Hepatocyte (in vitro differentiated cells): ENCODE measurements around the gene DYRK2. TPM values are rescaled to one million over a fixed set of nuclear protein-coding genes. Genes with fewer than 3 reads are reported as not detected.

Source experiments
- DNase-seq: peaks from one replicate; pipeline ENCODE4 v3.0.0-alpha.2; 2016; ENCODE audit warnings: low spot score
- H2AFZ ChIP-seq: fragments of 200-600 bp; sonication (generic); 2 replicates; pipeline ENCODE4 v1.6.0; 2016; ENCODE audit warnings: antibody characterized with exemption, mild to moderate bottlenecking
- H3K27ac ChIP-seq: fragments of 200-600 bp; sonication (generic); 2 replicates; pipeline ENCODE4 v1.5.1; 2016; ENCODE audit warnings: mild to moderate bottlenecking
- H3K27me3 ChIP-seq: fragments of 200-600 bp; sonication (generic); 2 replicates; pipeline ENCODE4 v1.6.1; 2016
- H3K36me3 ChIP-seq: fragments of 200-600 bp; sonication (generic); replicated peaks from 2 replicates; pipeline ENCODE4 v1.5.1; 2016; ENCODE audit warnings: low read depth; ENCODE audit not compliant: insufficient read depth
- H3K4me1 ChIP-seq: fragments of 200-600 bp; sonication (generic); 2 replicates; pipeline ENCODE4 v1.5.1; 2016; ENCODE audit warnings: mild to moderate bottlenecking, moderate library complexity; ENCODE audit not compliant: insufficient read depth
- H3K4me2 ChIP-seq: fragments of 200-600 bp; sonication (generic); 2 replicates; pipeline ENCODE4 v1.6.0; 2016
- H3K4me3 ChIP-seq: fragments of 200-600 bp; sonication (generic); 2 replicates; pipeline ENCODE4 v1.5.1; 2016; ENCODE audit warnings: mild to moderate bottlenecking
- H3K79me2 ChIP-seq: fragments of 200-600 bp; sonication (generic); 2 replicates; pipeline ENCODE4 v1.6.0; 2017; ENCODE audit warnings: mild to moderate bottlenecking
- H3K9me2 ChIP-seq: fragments of 200-600 bp; sonication (generic); replicated peaks from 2 replicates; pipeline ENCODE4 v1.6.0; 2017; ENCODE audit warnings: mild to moderate bottlenecking; ENCODE audit not compliant: insufficient read depth
- H3K9me3 ChIP-seq: fragments of 200-600 bp; sonication (generic); 2 replicates; pipeline ENCODE4 v1.5.1; 2016; ENCODE audit warnings: low read depth, mild to moderate bottlenecking
- H4K20me1 ChIP-seq: fragments of 200-600 bp; sonication (generic); 2 replicates; pipeline ENCODE4 v1.6.0; 2016; ENCODE audit warnings: mild to moderate bottlenecking; ENCODE audit not compliant: insufficient read depth, poor library complexity, severe bottlenecking
- CTCF ChIP-seq: fragments of 200-600 bp; sonication (generic); IDR thresholded peaks from 2 replicates; pipeline ENCODE4 v1.5.1; 2016; ENCODE audit warnings: antibody characterized with exemption, mild to moderate bottlenecking; ENCODE audit not compliant: poor library complexity
- EZH2 ChIP-seq: fragments of 200-600 bp; sonication (generic); IDR thresholded peaks from 2 replicates; pipeline ENCODE4 v1.6.1; 2016; ENCODE audit warnings: antibody characterized with exemption, mild to moderate bottlenecking, borderline replicate concordance
- EZH2phosphoT487 ChIP-seq: fragments of 200-600 bp; sonication (generic); IDR thresholded peaks from one replicate; pipeline ENCODE4 v1.6.1; 2018; ENCODE audit warnings: antibody characterized with exemption, mild to moderate bottlenecking, low read depth, moderate library complexity; ENCODE audit not compliant: unreplicated experiment, severe bottlenecking
- WGBS: methylation state at CpG from one replicate; pipeline ENCODE4 v1.1.6; 2016; ENCODE audit warnings: low lambda C conversion rate; ENCODE audit errors: missing lambda C conversion rate; 5-methylcytosine and 5-hydroxymethylcytosine counted together
- polyA plus RNA-seq: library from polyadenylated mRNA; unstranded; fragments of >200 nt; fragmentation: Nextera tagmentation; extraction: Ambion mirVana; gene quantifications from 2 replicates; pipeline ENCODE4 v1.2.1, GENCODE V29; 2016
- total RNA-seq: library from RNA; depleted of rRNA; stranded (reverse); fragments of >200 nt; gene quantifications from 2 replicates; pipeline ENCODE4 v1.2.3, GENCODE V29; 2014

The DYRK2 gene
- total and polyA plus RNA-seq, 2 experiments from 2014 or later = 18.4 to 39.2 TPM

DNA sequence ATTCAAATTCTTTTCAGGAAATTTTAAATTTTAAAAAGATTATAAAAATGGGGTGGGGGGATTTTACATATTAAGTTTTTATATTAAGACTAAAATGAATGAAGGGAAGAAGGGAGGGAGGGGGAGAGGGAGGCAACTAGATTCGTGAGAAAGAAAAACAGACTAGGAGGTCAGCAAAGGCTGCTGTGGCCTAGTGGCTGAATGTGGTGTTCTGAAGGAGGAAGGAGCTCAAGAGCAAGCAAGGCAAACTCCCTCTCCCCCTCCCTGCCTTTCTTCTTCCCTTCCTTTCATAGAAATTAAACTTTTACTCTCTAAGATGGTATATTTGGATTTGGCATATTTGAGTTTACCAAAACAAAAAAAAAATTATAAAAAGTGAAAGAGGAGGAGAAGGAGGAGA lies 18.1 kb downstream of the DYRK2 start:
- no peak for DNase-seq
- TF ChIP-seq EZH2phosphoT487 (no peak), EZH2 (no peak), CTCF (no peak)
- no peak overlapping the region for H3K27ac ChIP-seq
- no peak overlapping the region for H2AFZ ChIP-seq
- no peaks in the 10 kb centered on the region for H3K9me2 ChIP-seq
- H3K4me2 ChIP-seq = no peak overlapping the region
- H3K4me3 ChIP-seq = no peak overlapping the region
- WGBS = 67% methylated on average over 1 of the region's 1 CpG
- no peaks in the 10 kb centered on the region for H3K27me3 ChIP-seq
- peaks cover 8% of the 10 kb centered on the region for H4K20me1 ChIP-seq
- H3K36me3 ChIP-seq = no peaks in the 10 kb centered on the region
- H3K79me2 ChIP-seq = peaks cover 33% of the 10 kb centered on the region
- H3K4me1 ChIP-seq = peaks cover 4% of the 10 kb centered on the region
- H3K9me3 ChIP-seq = no peaks in the 10 kb centered on the region

GRCh38 chr12:67667276-67668073 lies 18.9 kb downstream of the DYRK2 start:
- H3K27me3 ChIP-seq = no peaks in the 10 kb centered on the region
- no peak overlapping the region for H3K4me3 ChIP-seq
- TF ChIP-seq CTCF (no peak), EZH2 (no peak), EZH2phosphoT487 (no peak)
- H3K79me2 ChIP-seq = peaks cover 24% of the 10 kb centered on the region
- peaks cover 12% of the 10 kb centered on the region for H3K4me1 ChIP-seq
- no peak overlapping the region for H2AFZ ChIP-seq
- 91% methylated on average over 8 of the region's 8 CpGs for WGBS
- no peaks in the 10 kb centered on the region for H3K36me3 ChIP-seq
- no peak for DNase-seq
- no peaks in the 10 kb centered on the region for H3K9me2 ChIP-seq
- H3K27ac ChIP-seq = no peak overlapping the region
- no peaks in the 10 kb centered on the region for H3K9me3 ChIP-seq
- no peaks in the 10 kb centered on the region for H4K20me1 ChIP-seq
- no peak overlapping the region for H3K4me2 ChIP-seq

DNA sequence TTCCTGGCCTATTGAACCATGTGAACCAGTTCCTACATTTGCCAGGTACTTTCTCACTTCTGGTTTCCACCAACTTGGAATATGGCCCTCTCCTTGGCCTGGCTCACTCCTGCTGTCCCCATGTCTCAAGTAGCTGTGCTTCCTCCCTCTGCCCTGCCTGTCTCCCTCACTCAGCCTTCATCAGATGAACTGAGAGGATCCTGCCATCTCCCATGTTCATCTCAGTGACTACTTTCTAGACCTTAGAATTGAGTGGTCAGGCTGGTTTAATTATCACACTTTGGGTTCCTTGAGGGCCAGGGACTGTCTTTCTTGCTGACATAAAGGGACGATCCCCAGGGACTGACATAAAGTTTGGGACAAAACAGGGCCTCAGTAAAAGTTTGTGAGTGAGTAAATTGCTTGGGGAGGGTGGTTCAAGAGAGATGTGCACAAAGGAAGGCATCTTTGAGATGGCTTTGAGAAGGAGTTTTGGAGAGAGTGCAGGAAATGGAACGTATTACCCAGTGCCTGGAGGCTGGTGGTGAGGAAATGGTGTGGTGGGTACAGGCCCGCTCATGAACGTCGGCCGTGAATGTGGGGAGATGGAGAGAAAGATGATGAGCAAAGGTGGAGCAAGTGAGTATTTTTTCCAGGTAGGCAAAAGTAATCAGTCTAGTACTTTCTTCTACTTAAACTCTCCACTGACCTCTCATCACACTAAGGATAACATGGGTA lies 20.8 kb downstream of the DYRK2 start:
- no peaks in the 10 kb centered on the region for H4K20me1 ChIP-seq
- no peaks in the 10 kb centered on the region for H3K36me3 ChIP-seq
- no peaks in the 10 kb centered on the region for H3K9me2 ChIP-seq
- DNase-seq = no peak
- H3K27me3 ChIP-seq = no peaks in the 10 kb centered on the region
- no peak overlapping the region for H3K4me2 ChIP-seq
- no peaks in the 10 kb centered on the region for H3K9me3 ChIP-seq
- H2AFZ ChIP-seq = no peak overlapping the region
- H3K79me2 ChIP-seq = peaks cover 16% of the 10 kb centered on the region
- TF ChIP-seq EZH2 (no peak), EZH2phosphoT487 (no peak), CTCF (no peak)
- H3K27ac ChIP-seq = no peak overlapping the region
- WGBS = 93% methylated on average over 6 of the region's 6 CpGs
- H3K4me1 ChIP-seq = peaks cover 15% of the 10 kb centered on the region
- H3K4me3 ChIP-seq = no peak overlapping the region
